HepG2 (cell line): ENCODE measurements around the gene BPIFB2. TPM values are rescaled to one million over a fixed set of nuclear protein-coding genes. Genes with fewer than 3 reads are reported as not detected.
A peak's percentile ranks its signal among the peaks of the same experiment; 100 is the strongest.

Source experiments
- ATAC-seq: fragments of 200-7000 bp; cut with Tn5 transposase; 3 replicates; pipeline ENCODE4 v1.9.1; 2020; ENCODE audit warnings: mild to moderate bottlenecking, moderate library complexity
- BruUV-seq: library from RNA; stranded (reverse); fragments of 400-500 nt; replicated peaks from 2 replicates; lab custom pipeline; 2021; lab: Mats Ljungman, UMichigan
- CTCF ChIA-PET: fragments of 300-600 bp; formaldehyde crosslinking; extraction: SDS; loops from one replicate; lab custom pipeline; 2021; ENCODE audit warnings: low total read pairs, inconsistent platforms, low intra/inter-chr PET ratio; lab: Yijun Ruan, JAX
- POLR2A ChIA-PET: fragments of 350-600 bp; sonication (Branson Sonifier 250); formaldehyde crosslinking; loops from one replicate; lab custom pipeline; 2020; ENCODE audit warnings: antibody characterized with exemption, inconsistent platforms; lab: Yijun Ruan, JAX
- DNase-seq: peaks from one replicate; pipeline ENCODE4 v3.0.0-alpha.2; 2015; ENCODE audit warnings: low spot score
- FAIRE-seq: peaks from 3 replicates; lab custom pipeline; 2011; peaks lifted over from hg19 to GRCh38; lab: Jason Lieb, UNC
- H2AFZ ChIP-seq: one replicate; pipeline ENCODE4 v1.6.1; 2011; ENCODE audit warnings: low read length, inconsistent platforms
- H3K27ac ChIP-seq: fragments of 300-600 bp; 3 replicates; pipeline ENCODE4 v1.8.0; 2011; ENCODE audit warnings: mixed run types, mild to moderate bottlenecking, mixed read lengths, low read length, inconsistent platforms; ENCODE audit not compliant: insufficient read depth; ENCODE audit errors: extremely low read length
- H3K27me3 ChIP-seq, 2 experiments: fragments of 200-600 bp in 1 of 2; 2 replicates in 1 of 2; 3 replicates in 1 of 2; pipeline versions ENCODE4 v1.6.0 to v1.8.0; 2011; ENCODE audit warnings: low read length in 2 of 2, mild to moderate bottlenecking in 2 of 2, moderate library complexity in 2 of 2, inconsistent platforms in 1 of 2; ENCODE audit not compliant: insufficient read depth in 2 of 2, control insufficient read depth in 1 of 2
- H3K36me3 ChIP-seq, 2 experiments: fragments of 200-600 bp in 1 of 2; replicated peaks in 1 of 2; 2 replicates in 1 of 2; 3 replicates in 1 of 2; pipeline versions ENCODE4 v1.5.1 to v1.8.0; 2011; ENCODE audit warnings: low read length in 2 of 2, inconsistent platforms in 1 of 2; ENCODE audit not compliant: insufficient read depth in 2 of 2, control insufficient read depth in 1 of 2
- H3K4me1 ChIP-seq: 2 replicates; pipeline ENCODE4 v1.5.1; 2012; ENCODE audit warnings: low read length, inconsistent platforms; ENCODE audit not compliant: insufficient read depth
- H3K4me2 ChIP-seq: 2 replicates; pipeline ENCODE4 v1.6.0; 2011; ENCODE audit warnings: low read depth, low read length, inconsistent platforms
- H3K4me3 ChIP-seq, 3 experiments: fragments of 200-600 bp in 1 of 3; sonication (generic), shearing (Covaris generic) in 1 of 3; replicated peaks in 1 of 3; 2 replicates each; pipeline ENCODE4 v1.5.1; 2011 to 2016; ENCODE audit warnings: low read length in 3 of 3, inconsistent platforms in 2 of 3, low read depth in 2 of 3, mild to moderate bottlenecking in 2 of 3, control low read depth in 1 of 3, mixed read lengths in 1 of 3; ENCODE audit not compliant: insufficient read depth in 1 of 3
- H3K79me2 ChIP-seq: one replicate; pipeline ENCODE4 v1.6.1; 2011; ENCODE audit warnings: low read length, inconsistent platforms; ENCODE audit not compliant: insufficient read depth
- H3K9ac ChIP-seq: 2 replicates; pipeline ENCODE4 v1.6.0; 2011; ENCODE audit warnings: mild to moderate bottlenecking, low read depth, low read length, inconsistent platforms; ENCODE audit not compliant: insufficient read depth
- H3K9me3 ChIP-seq: 2 replicates; pipeline ENCODE4 v1.5.1; 2012; ENCODE audit warnings: mild to moderate bottlenecking, low read length
- H4K20me1 ChIP-seq: 2 replicates; pipeline ENCODE4 v1.6.0; 2011; ENCODE audit warnings: inconsistent platforms, mild to moderate bottlenecking, low read length, moderate library complexity; ENCODE audit not compliant: insufficient read depth
- FOXJ3 ChIP-seq: sonication (generic); formaldehyde crosslinking; IDR thresholded peaks from 2 replicates; pipeline ENCODE4 v1.4.0; 2020; ENCODE audit warnings: missing genetic modification reagents, mild to moderate bottlenecking, borderline replicate concordance
- HNRNPL ChIP-seq: fragments of 200-400 bp; formaldehyde crosslinking; IDR thresholded peaks from 2 replicates; pipeline ENCODE4 v1.6.1; 2017; ENCODE audit warnings: mild to moderate bottlenecking, low read depth, low read length
- NFIC ChIP-seq: IDR thresholded peaks from 2 replicates; pipeline ENCODE4 v1.6.1; 2012; ENCODE audit warnings: mild to moderate bottlenecking, low read length, inconsistent platforms
- PCBP1 ChIP-seq: fragments of 200-400 bp; formaldehyde crosslinking; IDR thresholded peaks from 2 replicates; pipeline ENCODE4 v1.6.1; 2017; ENCODE audit warnings: mild to moderate bottlenecking, low read depth, low read length, borderline replicate concordance
- SRF ChIP-seq: IDR thresholded peaks from 2 replicates; pipeline ENCODE4 v1.6.1; 2011; ENCODE audit warnings: mild to moderate bottlenecking, low read depth, low read length, moderate library complexity
- ZNF33B ChIP-seq: sonication (generic); formaldehyde crosslinking; IDR thresholded peaks from 2 replicates; pipeline ENCODE4 v1.5.1; 2020; ENCODE audit warnings: mild to moderate bottlenecking, missing genetic modification reagents
- WGBS: methylation state at CpG from one replicate; pipeline ENCODE4 v1.1.6; 2017; ENCODE audit warnings: low lambda C conversion rate; 5-methylcytosine and 5-hydroxymethylcytosine counted together
- in situ Hi-C: cut with HindIII; loops from 2 replicates; pipeline ENCODE4 v1.10.0; 2017; ENCODE audit warnings: low pct_unique_long_range_greater_than_20kb; ENCODE audit not compliant: extremely low pct_ligation_motif_present
- intact Hi-C: fragments of 100-400 bp; cut with micrococcal nuclease; formaldehyde crosslinking; loops from one replicate; pipeline ENCODE4 v1.10.0; 2022; ENCODE audit not compliant: unreplicated experiment
- polyA plus RNA-seq, 8 experiments: library from polyadenylated mRNA; depleted of rRNA in 3 of 8; stranded (reverse) in 7 of 8; unstranded in 1 of 8; fragments of >200 nt; fragmentation: Illumina TruSeq in 4 of 8; extraction: Trizol in 4 of 8; gene quantifications; 2 replicates each; pipeline versions ENCODE4 v1.2.1 to v1.2.3, GENCODE V29; 2011 to 2016; ENCODE audit warnings: low read depth in 4 of 8, missing spikeins in 1 of 8, mixed read lengths in 1 of 8; ENCODE audit not compliant: insufficient read depth in 1 of 8
- total RNA-seq, 5 experiments: library from RNA; depleted of rRNA; stranded (reverse); fragments of >200 nt; fragmentation: Illumina TruSeq; extraction: Trizol; gene quantifications; 2 replicates each; pipeline ENCODE4 v1.2.3, GENCODE V29; 2016; ENCODE audit warnings: low read depth in 1 of 5
- TF ChIP-seq, protein P1 (sequence below): sonication (generic); formaldehyde crosslinking; conservative IDR thresholded peaks from 2 replicates; pipeline ENCODE4 v1.4.0; 2020; ENCODE audit warnings: missing genetic modification reagents
- TF ChIP-seq, protein P2 (sequence below): sonication (generic); formaldehyde crosslinking; IDR thresholded peaks from 2 replicates; pipeline ENCODE4 v1.4.0; 2020; ENCODE audit warnings: missing genetic modification reagents
- TF ChIP-seq, protein P3 (sequence below): sonication (generic); formaldehyde crosslinking; IDR thresholded peaks from 2 replicates; pipeline ENCODE4 v1.5.1; 2020; ENCODE audit warnings: mild to moderate bottlenecking, missing genetic modification reagents, moderate library complexity
- TF ChIP-seq, protein P4 (sequence below): sonication (generic); formaldehyde crosslinking; IDR thresholded peaks from 2 replicates; pipeline ENCODE4 v1.8.1; 2023; ENCODE audit warnings: mild to moderate bottlenecking, moderate library complexity, missing genetic modification reagents

BPIFB2 gene
- total and polyA plus RNA-seq, 2 of the 13 experiments (the other 11 are each of a cell fraction or from before 2014, with no cell fraction given), result 54.5 to 902 TPM

DNA sequence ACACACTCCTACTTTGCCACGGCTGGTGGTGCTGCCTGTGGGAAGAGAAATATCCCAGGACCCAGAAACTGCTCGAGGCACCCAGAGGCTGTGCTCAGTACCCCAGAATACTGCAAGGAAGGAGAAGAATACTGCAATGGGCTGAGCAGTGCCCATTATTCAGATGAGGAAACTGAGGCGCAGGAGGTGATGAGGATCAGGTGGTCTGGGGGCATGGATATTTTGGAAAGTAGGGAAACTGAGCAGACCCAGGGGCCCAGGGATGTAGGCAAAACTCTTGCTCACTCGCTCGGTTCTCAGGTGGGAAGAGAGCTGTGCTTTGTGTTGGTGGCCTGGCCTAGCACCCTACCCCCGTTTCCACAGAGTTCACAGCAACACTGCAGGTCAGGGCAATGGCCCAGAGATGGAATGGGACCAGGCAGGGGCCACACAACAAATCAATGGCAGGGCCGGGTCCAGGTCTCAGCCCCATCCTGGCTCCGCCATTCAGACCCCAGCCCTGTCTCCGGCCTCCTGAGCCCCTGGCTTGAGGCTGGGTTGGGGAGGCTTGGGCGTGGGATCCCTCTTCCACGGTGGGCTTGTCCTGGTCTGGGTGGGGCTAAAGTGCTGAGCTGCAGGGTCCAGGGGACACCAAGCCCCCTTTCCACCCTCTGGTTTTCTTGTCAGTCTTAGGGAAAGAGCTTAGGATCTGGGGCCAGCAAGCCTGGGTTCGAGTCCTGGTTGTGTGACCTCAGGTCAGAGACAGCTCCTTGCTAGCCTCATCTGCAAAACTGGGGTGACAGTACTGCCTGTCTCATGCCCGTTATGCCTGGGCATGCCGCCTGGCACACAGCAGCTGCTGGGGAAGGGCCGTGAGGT is 37.2 kb upstream of the BPIFB2 start (continued):
- TF ChIP-seq NFIC (no peak), ZNF33B (CRISPR knock-in tag) (no peak), FOXJ3 (CRISPR knock-in tag) (no peak)
- TF ChIP-seq, protein P1, sequence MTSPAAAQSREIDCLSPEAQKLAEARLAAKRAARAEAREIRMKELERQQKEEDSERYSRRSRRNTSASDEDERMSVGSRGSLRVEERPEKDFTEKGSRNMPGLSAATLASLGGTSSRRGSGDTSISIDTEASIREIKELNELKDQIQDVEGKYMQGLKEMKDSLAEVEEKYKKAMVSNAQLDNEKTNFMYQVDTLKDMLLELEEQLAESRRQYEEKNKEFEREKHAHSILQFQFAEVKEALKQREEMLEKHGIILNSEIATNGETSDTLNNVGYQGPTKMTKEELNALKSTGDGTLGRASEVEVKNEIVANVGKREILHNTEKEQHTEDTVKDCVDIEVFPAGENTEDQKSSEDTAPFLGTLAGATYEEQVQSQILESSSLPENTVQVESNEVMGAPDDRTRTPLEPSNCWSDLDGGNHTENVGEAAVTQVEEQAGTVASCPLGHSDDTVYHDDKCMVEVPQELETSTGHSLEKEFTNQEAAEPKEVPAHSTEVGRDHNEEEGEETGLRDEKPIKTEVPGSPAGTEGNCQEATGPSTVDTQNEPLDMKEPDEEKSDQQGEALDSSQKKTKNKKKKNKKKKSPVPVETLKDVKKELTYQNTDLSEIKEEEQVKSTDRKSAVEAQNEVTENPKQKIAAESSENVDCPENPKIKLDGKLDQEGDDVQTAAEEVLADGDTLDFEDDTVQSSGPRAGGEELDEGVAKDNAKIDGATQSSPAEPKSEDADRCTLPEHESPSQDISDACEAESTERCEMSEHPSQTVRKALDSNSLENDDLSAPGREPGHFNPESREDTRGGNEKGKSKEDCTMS (CRISPR knock-in tag), result no peak
- TF ChIP-seq, all 625 proteins: peak for 7

DNA sequence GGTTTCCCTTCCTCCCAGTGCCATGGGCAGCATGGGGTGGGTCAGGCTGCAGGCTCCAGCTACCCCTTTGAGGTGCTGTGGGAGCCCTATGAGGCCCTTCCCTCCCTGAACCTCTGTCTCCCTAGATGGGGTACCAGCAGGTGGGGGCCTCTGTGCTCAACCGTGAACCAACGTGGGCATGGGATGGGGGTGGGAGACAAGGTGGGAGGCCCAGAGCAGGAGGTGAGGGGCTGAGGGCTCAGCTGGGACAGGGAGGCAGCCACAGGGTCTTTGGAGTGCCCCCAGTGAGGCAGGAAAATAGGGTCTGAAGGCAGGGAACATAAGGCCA is 36.6 kb upstream of the BPIFB2 start:
- Histone ChIP-seq H3K4me1 (peaks cover 45% of the 10 kb centered on the region), H3K4me3 (no peak overlapping the region), H3K27me3 (peaks cover 1 to 32% of the 10 kb centered on the region in 2 experiments; a peak in 3 of 5 replicates), H3K4me2 (no peak overlapping the region), H2AFZ (no peak overlapping the region), H3K9me3 (no peaks in the 10 kb centered on the region), H4K20me1 (no peaks in the 10 kb centered on the region), H3K79me2 (no peaks in the 10 kb centered on the region), H3K36me3 (no peaks in the 10 kb centered on the region), H3K9ac (no peak overlapping the region), H3K27ac (no peak overlapping the region)
- FAIRE-seq (no peak), DNase-seq (no peak), ATAC-seq (no peak)
- 79% methylated on average over 2 of the region's 2 CpGs for WGBS
- no TSS peak for BruUV-seq
- intact Hi-C loops, result no loop called here
- ChIA-PET POLR2A (no interaction called here), CTCF (no interaction called here)
- TF ChIP-seq, protein P2, sequence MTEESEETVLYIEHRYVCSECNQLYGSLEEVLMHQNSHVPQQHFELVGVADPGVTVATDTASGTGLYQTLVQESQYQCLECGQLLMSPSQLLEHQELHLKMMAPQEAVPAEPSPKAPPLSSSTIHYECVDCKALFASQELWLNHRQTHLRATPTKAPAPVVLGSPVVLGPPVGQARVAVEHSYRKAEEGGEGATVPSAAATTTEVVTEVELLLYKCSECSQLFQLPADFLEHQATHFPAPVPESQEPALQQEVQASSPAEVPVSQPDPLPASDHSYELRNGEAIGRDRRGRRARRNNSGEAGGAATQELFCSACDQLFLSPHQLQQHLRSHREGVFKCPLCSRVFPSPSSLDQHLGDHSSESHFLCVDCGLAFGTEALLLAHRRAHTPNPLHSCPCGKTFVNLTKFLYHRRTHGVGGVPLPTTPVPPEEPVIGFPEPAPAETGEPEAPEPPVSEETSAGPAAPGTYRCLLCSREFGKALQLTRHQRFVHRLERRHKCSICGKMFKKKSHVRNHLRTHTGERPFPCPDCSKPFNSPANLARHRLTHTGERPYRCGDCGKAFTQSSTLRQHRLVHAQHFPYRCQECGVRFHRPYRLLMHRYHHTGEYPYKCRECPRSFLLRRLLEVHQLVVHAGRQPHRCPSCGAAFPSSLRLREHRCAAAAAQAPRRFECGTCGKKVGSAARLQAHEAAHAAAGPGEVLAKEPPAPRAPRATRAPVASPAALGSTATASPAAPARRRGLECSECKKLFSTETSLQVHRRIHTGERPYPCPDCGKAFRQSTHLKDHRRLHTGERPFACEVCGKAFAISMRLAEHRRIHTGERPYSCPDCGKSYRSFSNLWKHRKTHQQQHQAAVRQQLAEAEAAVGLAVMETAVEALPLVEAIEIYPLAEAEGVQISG (CRISPR knock-in tag), result 0 out of 2 replicates have a peak, but pooled peaks have one; percentile 1
- TF ChIP-seq, protein P3, sequence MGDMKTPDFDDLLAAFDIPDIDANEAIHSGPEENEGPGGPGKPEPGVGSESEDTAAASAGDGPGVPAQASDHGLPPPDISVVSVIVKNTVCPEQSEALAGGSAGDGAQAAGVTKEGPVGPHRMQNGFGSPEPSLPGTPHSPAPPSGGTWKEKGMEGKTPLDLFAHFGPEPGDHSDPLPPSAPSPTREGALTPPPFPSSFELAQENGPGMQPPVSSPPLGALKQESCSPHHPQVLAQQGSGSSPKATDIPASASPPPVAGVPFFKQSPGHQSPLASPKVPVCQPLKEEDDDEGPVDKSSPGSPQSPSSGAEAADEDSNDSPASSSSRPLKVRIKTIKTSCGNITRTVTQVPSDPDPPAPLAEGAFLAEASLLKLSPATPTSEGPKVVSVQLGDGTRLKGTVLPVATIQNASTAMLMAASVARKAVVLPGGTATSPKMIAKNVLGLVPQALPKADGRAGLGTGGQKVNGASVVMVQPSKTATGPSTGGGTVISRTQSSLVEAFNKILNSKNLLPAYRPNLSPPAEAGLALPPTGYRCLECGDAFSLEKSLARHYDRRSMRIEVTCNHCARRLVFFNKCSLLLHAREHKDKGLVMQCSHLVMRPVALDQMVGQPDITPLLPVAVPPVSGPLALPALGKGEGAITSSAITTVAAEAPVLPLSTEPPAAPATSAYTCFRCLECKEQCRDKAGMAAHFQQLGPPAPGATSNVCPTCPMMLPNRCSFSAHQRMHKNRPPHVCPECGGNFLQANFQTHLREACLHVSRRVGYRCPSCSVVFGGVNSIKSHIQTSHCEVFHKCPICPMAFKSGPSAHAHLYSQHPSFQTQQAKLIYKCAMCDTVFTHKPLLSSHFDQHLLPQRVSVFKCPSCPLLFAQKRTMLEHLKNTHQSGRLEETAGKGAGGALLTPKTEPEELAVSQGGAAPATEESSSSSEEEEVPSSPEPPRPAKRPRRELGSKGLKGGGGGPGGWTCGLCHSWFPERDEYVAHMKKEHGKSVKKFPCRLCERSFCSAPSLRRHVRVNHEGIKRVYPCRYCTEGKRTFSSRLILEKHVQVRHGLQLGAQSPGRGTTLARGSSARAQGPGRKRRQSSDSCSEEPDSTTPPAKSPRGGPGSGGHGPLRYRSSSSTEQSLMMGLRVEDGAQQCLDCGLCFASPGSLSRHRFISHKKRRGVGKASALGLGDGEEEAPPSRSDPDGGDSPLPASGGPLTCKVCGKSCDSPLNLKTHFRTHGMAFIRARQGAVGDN (CRISPR knock-in tag), result 0 out of 2 replicates have a peak, but pooled peaks have one; percentile 17
- TF ChIP-seq SRF, result no peak
- 0 out of 2 replicates have a peak, but pooled peaks have one; percentile 33 for TF ChIP-seq HNRNPL
- TF ChIP-seq, protein P4, sequence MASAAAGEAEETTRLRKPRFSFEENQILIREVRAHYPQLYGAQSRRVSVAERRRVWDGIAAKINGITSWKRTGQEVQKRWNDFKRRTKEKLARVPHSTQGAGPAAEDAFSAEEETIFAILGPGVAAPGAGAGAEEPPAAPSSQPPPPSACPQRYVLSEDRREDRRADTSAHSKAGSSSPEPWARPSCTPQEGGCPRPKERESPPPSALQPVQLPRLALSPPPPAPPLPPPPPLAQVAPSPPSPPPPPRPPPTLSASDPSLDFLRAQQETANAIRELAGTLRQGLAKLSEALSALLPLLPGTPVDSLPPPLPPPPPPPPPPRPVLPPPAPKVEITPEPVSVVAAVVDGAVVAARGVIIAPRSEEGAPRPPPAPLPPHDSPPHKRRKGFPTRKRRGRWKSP (CRISPR knock-in tag), result no peak
- TF ChIP-seq PCBP1, result 0 out of 2 replicates have a peak, but pooled peaks have one; percentile 44
- in situ Hi-C loops, result no loop called here
